ENCODE measurements around the gene TRAPPC14.

Gene TRAPPC14

GRCh38 chr7:100119072-100119969 is 39.2 kb downstream of the TRAPPC14 start, which contains the start of the genes CNPY4 and TAF6 (continued):
- TF ChIP-seq PRDM2 (tag by site-specific recombination; IDR thresholded peaks at IDR 0.05; ENCODE audit: borderline replicate concordance) (no peak), ZNF169 (tag by site-specific recombination; IDR thresholded peaks at IDR 0.05) (no peak), ZNF148 (tag by site-specific recombination; IDR thresholded peaks at IDR 0.05; ENCODE audit: borderline replicate concordance) (no peak), OVOL3 (tag by site-specific recombination; IDR thresholded peaks at IDR 0.05) (no peak; the same call in 1 of the 2 replicates), HOXD13 (CRISPR knock-in tag; IDR thresholded peaks at IDR 0.05; ENCODE audit: borderline replicate concordance) (no peak), ZSCAN30 (tag by site-specific recombination; IDR thresholded peaks at IDR 0.05) (no peak), PRDM10 (tag by site-specific recombination; IDR thresholded peaks at IDR 0.05) (no peak), ZNF555 (tag by site-specific recombination; conservative IDR thresholded peaks at IDR 0.05) (no peak), WT1 (tag by site-specific recombination; IDR thresholded peaks at IDR 0.05) (0 out of 2 replicates have a peak, but pooled peaks have one; percentile 45), GLI4 (tag by site-specific recombination; IDR thresholded peaks at IDR 0.05) (no peak), GFI1B (tag by site-specific recombination; IDR thresholded peaks at IDR 0.05) (no peak), ZNF354C (tag by site-specific recombination; IDR thresholded peaks at IDR 0.05; ENCODE audit: borderline replicate concordance, low read depth) (no peak), SCRT2 (tag by site-specific recombination; IDR thresholded peaks at IDR 0.05) (no peak), ZNF280D (tag by site-specific recombination; IDR thresholded peaks at IDR 0.05) (no peak), ZNF792 (tag by site-specific recombination; IDR thresholded peaks at IDR 0.05) (no peak), ZNF596 (tag by site-specific recombination; IDR thresholded peaks at IDR 0.05) (no peak), ZNF202 (tag by site-specific recombination; IDR thresholded peaks at IDR 0.05; ENCODE audit: borderline replicate concordance) (no peak), ZNF157 (tag by site-specific recombination; IDR thresholded peaks at IDR 0.05) (no peak), BCL6B (tag by site-specific recombination; IDR thresholded peaks at IDR 0.05) (no peak), ZNF571 (tag by site-specific recombination; IDR thresholded peaks at IDR 0.05) (no peak), ZFHX2 (tag by site-specific recombination; conservative IDR thresholded peaks at IDR 0.05) (peak; percentile 83)

All from HEK293 (cell line).